ENCODE measurements around the gene CD247. TPM values are rescaled to one million over a fixed set of nuclear protein-coding genes. Genes with fewer than 3 reads are reported as not detected.

CD247 gene
- total RNA-seq, 1 donor from 2014 or later: 8.9 TPM

DNA sequence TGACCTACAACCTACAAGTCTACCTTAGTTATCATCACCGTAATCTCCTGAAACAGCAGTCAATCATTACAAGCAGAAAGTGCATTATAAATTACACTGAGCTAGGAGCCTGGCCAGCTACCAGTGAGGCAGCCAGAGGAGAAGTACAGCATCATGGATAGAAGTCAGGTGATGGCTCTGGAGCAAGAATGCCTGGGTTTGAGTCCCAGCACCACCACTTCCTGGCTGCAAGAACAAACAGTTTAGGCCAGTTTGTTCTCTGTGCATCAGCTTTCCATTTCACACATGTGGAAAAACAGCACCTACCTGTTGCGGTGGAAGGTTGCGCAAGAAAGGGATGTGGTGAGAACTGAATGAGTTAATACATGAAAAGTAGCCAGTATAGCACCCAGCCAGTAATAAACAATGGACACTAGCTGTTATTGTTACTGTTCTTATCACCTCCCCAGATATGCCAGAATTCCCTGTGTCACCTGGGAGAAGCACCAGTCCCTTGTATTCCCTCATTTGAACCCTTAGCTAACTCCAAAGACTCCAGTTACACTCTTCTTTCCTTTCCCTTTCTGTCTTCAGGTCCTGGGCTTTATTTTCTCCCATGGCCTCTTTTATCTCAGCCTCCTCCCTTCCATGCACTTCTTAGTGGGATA is 26.2 kb upstream of the CD247 start:
- H3K36me3 ChIP-seq: peaks cover 50% of the 10 kb centered on the region
- ATAC-seq (peak; percentile 47), DNase-seq (no peak)
- intact Hi-C loops (cut with DNase I): no loop called here
- H3K9me3 ChIP-seq: no peaks in the 10 kb centered on the region
- H3K27me3 ChIP-seq: no peaks in the 10 kb centered on the region
- TF ChIP-seq, protein P1, sequence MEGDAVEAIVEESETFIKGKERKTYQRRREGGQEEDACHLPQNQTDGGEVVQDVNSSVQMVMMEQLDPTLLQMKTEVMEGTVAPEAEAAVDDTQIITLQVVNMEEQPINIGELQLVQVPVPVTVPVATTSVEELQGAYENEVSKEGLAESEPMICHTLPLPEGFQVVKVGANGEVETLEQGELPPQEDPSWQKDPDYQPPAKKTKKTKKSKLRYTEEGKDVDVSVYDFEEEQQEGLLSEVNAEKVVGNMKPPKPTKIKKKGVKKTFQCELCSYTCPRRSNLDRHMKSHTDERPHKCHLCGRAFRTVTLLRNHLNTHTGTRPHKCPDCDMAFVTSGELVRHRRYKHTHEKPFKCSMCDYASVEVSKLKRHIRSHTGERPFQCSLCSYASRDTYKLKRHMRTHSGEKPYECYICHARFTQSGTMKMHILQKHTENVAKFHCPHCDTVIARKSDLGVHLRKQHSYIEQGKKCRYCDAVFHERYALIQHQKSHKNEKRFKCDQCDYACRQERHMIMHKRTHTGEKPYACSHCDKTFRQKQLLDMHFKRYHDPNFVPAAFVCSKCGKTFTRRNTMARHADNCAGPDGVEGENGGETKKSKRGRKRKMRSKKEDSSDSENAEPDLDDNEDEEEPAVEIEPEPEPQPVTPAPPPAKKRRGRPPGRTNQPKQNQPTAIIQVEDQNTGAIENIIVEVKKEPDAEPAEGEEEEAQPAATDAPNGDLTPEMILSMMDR (IDR thresholded peaks at IDR 0.05): no peak
- no peak overlapping the region for H3K4me3 ChIP-seq
- no peak overlapping the region for H3K27ac ChIP-seq
- H3K4me1 ChIP-seq: peaks cover 17% of the 10 kb centered on the region

DNA sequence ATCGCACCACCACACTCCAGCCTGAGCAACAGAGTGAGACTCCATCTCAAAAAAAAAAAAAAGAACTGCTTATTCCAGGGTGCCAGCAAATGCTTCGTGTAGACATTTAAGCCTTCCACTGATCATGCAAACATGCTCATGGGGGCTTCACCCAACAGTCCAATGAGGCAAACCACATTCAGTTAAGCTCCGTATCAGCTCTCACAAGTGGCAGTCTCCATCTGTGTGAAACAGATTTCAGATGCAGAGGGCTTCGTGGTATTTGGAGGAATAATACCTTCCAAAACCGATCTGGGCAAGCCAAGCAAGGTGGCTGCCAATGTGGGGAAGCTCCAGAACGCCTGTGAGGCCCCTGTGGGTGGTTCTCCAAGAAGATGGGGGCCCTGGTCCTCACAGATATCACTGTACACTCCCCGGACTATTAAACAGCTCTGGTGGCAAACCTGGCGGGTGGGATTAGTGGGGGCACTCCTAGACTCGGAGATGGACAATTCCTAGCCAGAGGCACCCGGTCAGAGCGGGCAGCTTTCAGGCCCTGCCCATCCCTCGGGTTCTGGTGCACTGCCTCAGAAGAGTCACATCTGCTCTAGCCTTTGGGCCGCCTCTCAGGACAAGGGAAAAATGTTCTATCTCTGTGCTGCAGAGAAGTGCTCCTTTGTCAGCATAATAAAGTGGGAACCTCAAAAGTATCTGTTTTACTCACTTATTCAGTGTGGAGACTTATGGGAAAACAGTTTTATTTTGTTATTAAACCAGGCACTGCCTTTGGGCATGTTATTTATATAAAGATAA is 25.1 kb upstream of the CD247 start:
- Histone ChIP-seq H3K9me3 (no peaks in the 10 kb centered on the region), H3K36me3 (peaks cover 50% of the 10 kb centered on the region), H3K27me3 (no peaks in the 10 kb centered on the region), H3K4me1 (peaks cover 9% of the 10 kb centered on the region), H3K4me3 (no peak overlapping the region), H3K27ac (no peak overlapping the region)
- ATAC-seq (no peak), DNase-seq (no peak)
- TF ChIP-seq, protein P1 (IDR thresholded peaks at IDR 0.05): no peak
- intact Hi-C loops (cut with DNase I): no loop called here

DNA sequence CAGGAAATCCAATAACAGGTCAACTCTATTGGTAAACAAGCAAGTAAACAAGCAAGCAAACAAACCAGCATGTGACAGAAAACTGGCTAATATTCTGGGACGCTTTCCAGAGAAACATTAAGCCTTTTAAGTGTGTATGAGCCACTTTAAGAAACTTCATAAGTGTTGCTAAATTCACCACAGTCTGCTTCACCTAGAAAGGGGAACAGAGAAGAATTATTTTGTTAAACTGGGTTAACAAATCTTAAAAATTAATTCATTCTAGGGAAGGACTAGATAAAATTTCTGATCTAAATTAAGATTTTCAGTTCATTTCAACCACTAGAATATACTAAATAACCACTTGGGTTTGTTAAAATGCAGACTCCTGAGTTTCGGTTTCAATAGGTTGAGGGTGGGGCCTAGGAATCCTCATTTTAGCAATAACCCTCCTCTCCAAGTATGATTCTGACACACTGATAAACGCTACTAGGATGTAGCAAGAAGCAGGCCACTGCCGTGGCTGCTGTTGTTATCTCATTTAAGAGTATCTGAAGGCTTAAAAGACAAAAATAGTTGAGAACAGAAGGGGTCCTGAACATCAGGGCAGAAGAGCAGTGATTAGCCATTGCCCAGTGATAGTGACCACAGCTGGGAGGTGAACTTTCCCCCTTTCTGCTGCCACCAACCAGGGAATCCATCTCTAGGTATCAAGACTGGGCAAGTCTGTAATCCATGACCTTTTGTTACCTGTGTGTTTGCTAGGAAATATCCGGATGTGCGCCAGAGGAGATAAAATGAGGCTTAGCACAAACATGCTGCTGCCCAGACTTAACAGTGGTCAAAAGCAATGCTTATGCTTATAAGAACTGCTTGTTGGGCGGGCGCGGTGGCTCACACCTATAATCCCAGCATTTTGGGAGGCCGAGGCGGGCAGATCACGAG is 24.0 kb upstream of the CD247 start:
- intact Hi-C loops (cut with DNase I): no loop called here
- Histone ChIP-seq H3K9me3 (no peaks in the 10 kb centered on the region), H3K27ac (no peak overlapping the region), H3K4me1 (peaks cover 4% of the 10 kb centered on the region), H3K4me3 (no peak overlapping the region), H3K36me3 (peaks cover 45% of the 10 kb centered on the region), H3K27me3 (no peaks in the 10 kb centered on the region)
- DNase-seq (no peak), ATAC-seq (peak; percentile 48)
- TF ChIP-seq, protein P1 (IDR thresholded peaks at IDR 0.05): no peak

DNA sequence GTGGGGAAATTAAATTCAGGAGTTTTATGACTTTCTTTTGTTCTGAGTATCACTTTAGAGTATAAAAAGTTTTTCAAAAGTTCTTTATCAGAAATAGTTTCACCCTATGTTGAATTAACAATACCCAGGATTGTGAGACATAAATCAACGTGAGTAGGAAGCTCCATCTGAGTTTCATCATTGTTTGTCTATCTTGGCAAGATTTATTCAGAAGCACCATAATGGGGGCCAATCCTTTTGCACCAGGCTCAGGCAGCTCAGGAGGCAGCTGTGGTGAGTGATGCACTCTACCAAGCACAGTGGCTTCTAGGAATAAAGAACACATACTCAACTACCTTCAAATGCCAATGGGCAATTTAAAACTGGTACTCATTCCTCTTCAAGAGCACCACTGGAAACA is 23.3 kb upstream of the CD247 start:
- ATAC-seq: no peak

DNA sequence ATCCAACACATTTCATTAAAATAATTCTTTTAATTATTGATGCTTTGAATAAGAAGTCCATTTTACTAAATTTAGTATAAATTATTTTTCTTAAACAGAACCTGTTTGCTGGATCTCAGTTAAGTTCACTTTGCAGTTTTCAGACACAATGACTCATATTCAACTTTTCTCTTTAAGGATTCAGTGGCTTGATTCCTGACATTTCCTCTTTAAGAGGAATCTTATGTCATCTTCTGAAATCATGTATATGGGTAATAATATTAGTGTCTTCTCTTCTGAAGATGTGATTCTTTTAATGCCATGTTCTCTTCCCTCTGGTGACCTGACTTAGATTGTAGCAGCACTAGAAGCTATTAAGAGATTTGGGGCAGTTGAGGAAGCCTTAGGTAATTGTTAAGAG is 22.7 kb upstream of the CD247 start:
- H3K4me1 ChIP-seq: peaks cover 4% of the 10 kb centered on the region
- H3K27me3 ChIP-seq: no peaks in the 10 kb centered on the region
- peaks cover 33% of the 10 kb centered on the region for H3K36me3 ChIP-seq
- no peak overlapping the region for H3K27ac ChIP-seq
- H3K9me3 ChIP-seq: no peaks in the 10 kb centered on the region
- TF ChIP-seq, protein P1 (IDR thresholded peaks at IDR 0.05): no peak
- no peak for DNase-seq
- H3K4me3 ChIP-seq: no peak overlapping the region
- intact Hi-C loops (cut with DNase I): no loop called here
- ATAC-seq: no peak

More for the DNA sequence above, 23.3 kb upstream of the CD247 start:
- DNase-seq: no peak
- Histone ChIP-seq H3K4me3 (no peak overlapping the region), H3K9me3 (no peaks in the 10 kb centered on the region), H3K4me1 (peaks cover 4% of the 10 kb centered on the region), H3K36me3 (peaks cover 37% of the 10 kb centered on the region), H3K27ac (no peak overlapping the region), H3K27me3 (no peaks in the 10 kb centered on the region)
- intact Hi-C loops (cut with DNase I): no loop called here
- TF ChIP-seq, protein P1 (IDR thresholded peaks at IDR 0.05): no peak
